ENCODE results near the gene TAB2.

TAB2 gene

GRCh38 chr6:149317644-149318571 lies at the start of gene TAB2:
TAB2 (plus strand) TSS chr6:149317712; CDS start chr6:149369998, 52,286 bp downstream.
- FAIRE-seq (peak; percentile 18), DNase-seq (ENCODE audit: extremely low spot score, insufficient read length, low read depth) (no peak)

GRCh38 chr6:149268146-149268545 lies 49.4 kb upstream of the TAB2 start:
- FAIRE-seq: no peak

GRCh38 chr6:149268768-149269167 lies 48.7 kb upstream of the TAB2 start:
- FAIRE-seq (no peak), DNase-seq (ENCODE audit: extremely low spot score, insufficient read length, low read depth) (no peak)

More at GRCh38 chr6:149268146-149268545, 49.4 kb upstream of the TAB2 start:
- no peak for DNase-seq (ENCODE audit: extremely low spot score, insufficient read length, low read depth)

GRCh38 chr6:149270616-149271015 lies 46.9 kb upstream of the TAB2 start:
- FAIRE-seq (no peak), DNase-seq (ENCODE audit: extremely low spot score, insufficient read length, low read depth) (no peak)

GRCh38 chr6:149271348-149272340 lies 45.9 kb upstream of the TAB2 start:
- FAIRE-seq (peak; percentile 97), DNase-seq (ENCODE audit: extremely low spot score, insufficient read length, low read depth) (peak; percentile 15)

GRCh38 chr6:149273318-149273717 lies 44.2 kb upstream of the TAB2 start:
- peak; percentile 66 for FAIRE-seq

GRCh38 chr6:149275621-149276020 lies 41.9 kb upstream of the TAB2 start:
- DNase-seq (ENCODE audit: extremely low spot score, insufficient read length, low read depth) (no peak), FAIRE-seq (peak; percentile 5)

More at GRCh38 chr6:149273318-149273717, 44.2 kb upstream of the TAB2 start:
- no peak for DNase-seq (ENCODE audit: extremely low spot score, insufficient read length, low read depth)

- FAIRE-seq (peak; percentile 9), DNase-seq (ENCODE audit: extremely low spot score, insufficient read length, low read depth) (no peak)
Observed at GRCh38 chr6:149277621-149278020, 39.9 kb upstream of the TAB2 start.

- FAIRE-seq (no peak), DNase-seq (ENCODE audit: extremely low spot score, insufficient read length, low read depth) (no peak)
Observed at GRCh38 chr6:149278997-149279396, 38.5 kb upstream of the TAB2 start.

GRCh38 chr6:149284904-149285303 lies 32.6 kb upstream of the TAB2 start:
- FAIRE-seq: no peak

GRCh38 chr6:149285626-149286025 lies 31.9 kb upstream of the TAB2 start:
- FAIRE-seq: no peak

More at GRCh38 chr6:149284904-149285303, 32.6 kb upstream of the TAB2 start:
- DNase-seq (ENCODE audit: extremely low spot score, insufficient read length, low read depth): no peak

GRCh38 chr6:149286905-149287304 lies 30.6 kb upstream of the TAB2 start:
- no peak for FAIRE-seq
- no peak for DNase-seq (ENCODE audit: extremely low spot score, insufficient read length, low read depth)

More at GRCh38 chr6:149285626-149286025, 31.9 kb upstream of the TAB2 start:
- no peak for DNase-seq (ENCODE audit: extremely low spot score, insufficient read length, low read depth)

- no peak for DNase-seq (ENCODE audit: extremely low spot score, insufficient read length, low read depth)
- peak; percentile 5 for FAIRE-seq
Observed at GRCh38 chr6:149289192-149289781, 28.2 kb upstream of the TAB2 start.

- no peak for DNase-seq (ENCODE audit: extremely low spot score, insufficient read length, low read depth)
- FAIRE-seq: no peak
Observed at GRCh38 chr6:149289966-149290365, 27.5 kb upstream of the TAB2 start.

GRCh38 chr6:149293244-149293643 lies 24.3 kb upstream of the TAB2 start:
- no peak for FAIRE-seq
- DNase-seq (ENCODE audit: extremely low spot score, insufficient read length, low read depth): no peak

- FAIRE-seq: no peak
- DNase-seq (ENCODE audit: extremely low spot score, insufficient read length, low read depth): no peak
Observed at GRCh38 chr6:149300563-149300962, 16.9 kb upstream of the TAB2 start.

GRCh38 chr6:149302723-149303122 lies 14.8 kb upstream of the TAB2 start:
- no peak for FAIRE-seq

GRCh38 chr6:149303468-149303867 lies 14.0 kb upstream of the TAB2 start:
- DNase-seq (ENCODE audit: extremely low spot score, insufficient read length, low read depth) (no peak), FAIRE-seq (no peak)

More at GRCh38 chr6:149302723-149303122, 14.8 kb upstream of the TAB2 start:
- DNase-seq (ENCODE audit: extremely low spot score, insufficient read length, low read depth): no peak

- FAIRE-seq (no peak), DNase-seq (ENCODE audit: extremely low spot score, insufficient read length, low read depth) (no peak)
Observed at GRCh38 chr6:149305372-149305771, 12.1 kb upstream of the TAB2 start.

GRCh38 chr6:149306967-149307366 lies 10.5 kb upstream of the TAB2 start:
- no peak for FAIRE-seq

More at GRCh38 chr6:149306967-149307366, 10.5 kb upstream of the TAB2 start:
- DNase-seq (ENCODE audit: extremely low spot score, insufficient read length, low read depth): no peak
